Osteoblast (primary cell): ENCODE results near the gene CARD16. TPM values are rescaled to one million over a fixed set of nuclear protein-coding genes. Genes with fewer than 3 reads are reported as not detected.

Experiments
- DNase-seq: peaks from one replicate; pipeline ENCODE4 v3.0.0; 2011; ENCODE audit warnings: low spot score, mixed read lengths; ENCODE audit not compliant: insufficient read length; ENCODE audit errors: missing footprints
- H2AFZ ChIP-seq: 2 replicates; pipeline ENCODE4 v1.6.0; 2011; ENCODE audit warnings: mild to moderate bottlenecking, low read length
- H3K27ac ChIP-seq: 2 replicates; pipeline ENCODE4 v1.5.1; 2011; ENCODE audit warnings: mild to moderate bottlenecking, low read depth, low read length, moderate library complexity
- H3K27me3 ChIP-seq: 2 replicates; pipeline ENCODE4 v1.6.0; 2012; ENCODE audit warnings: mild to moderate bottlenecking, control low read depth, inconsistent platforms, low read length, moderate library complexity; ENCODE audit not compliant: insufficient read depth
- H3K36me3 ChIP-seq: 2 replicates; pipeline ENCODE4 v1.5.1; 2011; ENCODE audit warnings: mild to moderate bottlenecking, low read length, control low read depth, moderate library complexity; ENCODE audit not compliant: insufficient read depth
- H3K4me1 ChIP-seq: 2 replicates; pipeline ENCODE4 v1.5.1; 2011; ENCODE audit warnings: mild to moderate bottlenecking, low read length, control low read depth, moderate library complexity; ENCODE audit not compliant: insufficient read depth
- H3K4me2 ChIP-seq: 2 replicates; pipeline ENCODE4 v1.6.0; 2011; ENCODE audit warnings: mild to moderate bottlenecking, low read length; ENCODE audit not compliant: insufficient read depth
- H3K4me3 ChIP-seq: fragments of 200-600 bp; sonication (generic); 3 replicates; pipeline ENCODE4 v1.5.1; 2012; ENCODE audit warnings: mild to moderate bottlenecking, low read length, inconsistent platforms; ENCODE audit not compliant: insufficient read depth
- H3K79me2 ChIP-seq: 2 replicates; pipeline ENCODE4 v1.6.0; 2012; ENCODE audit warnings: mild to moderate bottlenecking, low read length, control low read depth, inconsistent platforms; ENCODE audit not compliant: insufficient read depth
- H3K9me3 ChIP-seq: 2 replicates; pipeline ENCODE4 v1.5.1; 2011; ENCODE audit warnings: low read depth, low read length, control low read depth
- H4K20me1 ChIP-seq: 2 replicates; pipeline ENCODE4 v1.6.0; 2012; ENCODE audit warnings: mild to moderate bottlenecking, low read length, control low read depth; ENCODE audit not compliant: insufficient read depth
- total RNA-seq: library from RNA; depleted of rRNA; stranded (reverse); fragments of >200 nt; gene quantifications from 2 replicates; pipeline ENCODE4 v1.2.3, GENCODE V29; 2012
- TF ChIP-seq, protein P1 (sequence below): IDR thresholded peaks from 2 replicates; pipeline ENCODE4 v1.5.1; 2011; ENCODE audit warnings: mild to moderate bottlenecking, low read depth, low read length, moderate library complexity; ENCODE audit errors: extremely low read depth

CARD16 gene
- total RNA-seq, 1 donor, result 2.9 TPM

DNA sequence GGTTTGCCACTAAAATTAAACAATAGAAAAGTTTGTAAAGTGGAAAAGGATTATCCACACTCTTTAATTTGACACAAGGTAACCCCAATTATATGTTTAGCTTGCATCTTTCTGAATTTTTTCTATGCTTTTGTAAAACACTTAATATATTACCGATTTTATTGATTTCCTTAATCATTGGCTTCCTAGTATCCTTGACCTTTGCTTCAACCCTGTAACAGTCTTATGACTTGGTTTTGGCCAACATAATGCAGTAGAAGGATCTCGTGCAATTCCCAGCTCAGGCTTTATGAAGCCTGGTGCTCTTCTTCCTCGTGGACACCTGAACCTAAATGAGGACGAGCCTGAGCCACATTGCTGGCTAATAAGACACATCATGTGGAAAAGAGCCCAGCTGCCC is 53.1 kb downstream of the CARD16 start:
- Histone ChIP-seq H2AFZ (no peak overlapping the region), H3K4me3 (no peak overlapping the region), H3K27me3 (no peaks in the 10 kb centered on the region), H3K4me1 (no peaks in the 10 kb centered on the region), H3K79me2 (no peaks in the 10 kb centered on the region), H4K20me1 (no peaks in the 10 kb centered on the region), H3K27ac (no peak overlapping the region), H3K9me3 (no peaks in the 10 kb centered on the region), H3K4me2 (no peak overlapping the region), H3K36me3 (no peaks in the 10 kb centered on the region)
- DNase-seq, result no peak
- TF ChIP-seq, protein P1, sequence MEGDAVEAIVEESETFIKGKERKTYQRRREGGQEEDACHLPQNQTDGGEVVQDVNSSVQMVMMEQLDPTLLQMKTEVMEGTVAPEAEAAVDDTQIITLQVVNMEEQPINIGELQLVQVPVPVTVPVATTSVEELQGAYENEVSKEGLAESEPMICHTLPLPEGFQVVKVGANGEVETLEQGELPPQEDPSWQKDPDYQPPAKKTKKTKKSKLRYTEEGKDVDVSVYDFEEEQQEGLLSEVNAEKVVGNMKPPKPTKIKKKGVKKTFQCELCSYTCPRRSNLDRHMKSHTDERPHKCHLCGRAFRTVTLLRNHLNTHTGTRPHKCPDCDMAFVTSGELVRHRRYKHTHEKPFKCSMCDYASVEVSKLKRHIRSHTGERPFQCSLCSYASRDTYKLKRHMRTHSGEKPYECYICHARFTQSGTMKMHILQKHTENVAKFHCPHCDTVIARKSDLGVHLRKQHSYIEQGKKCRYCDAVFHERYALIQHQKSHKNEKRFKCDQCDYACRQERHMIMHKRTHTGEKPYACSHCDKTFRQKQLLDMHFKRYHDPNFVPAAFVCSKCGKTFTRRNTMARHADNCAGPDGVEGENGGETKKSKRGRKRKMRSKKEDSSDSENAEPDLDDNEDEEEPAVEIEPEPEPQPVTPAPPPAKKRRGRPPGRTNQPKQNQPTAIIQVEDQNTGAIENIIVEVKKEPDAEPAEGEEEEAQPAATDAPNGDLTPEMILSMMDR, result no peak

Other genes with a start within 250 kb of the CARD16 start
- not detected in 2 replicates for gene CASP12, start 146.9 kb downstream of the CARD16 start, total RNA-seq
- gene CASP4, start 76.8 kb downstream of the CARD16 start, total RNA-seq, result 138 and 152 TPM in 2 replicates
- gene CASP5, start 22.2 kb downstream of the CARD16 start, total RNA-seq, result 0.36 TPM in 1 of 2 replicates, not detected in the other
- gene CASP1, start 10.2 kb downstream of the CARD16 start, total RNA-seq, result 13.6 and 14.1 TPM in 2 replicates
- not detected in 2 replicates for gene CARD18, start 94.4 kb upstream of the CARD16 start, total RNA-seq